CD4-positive, alpha-beta T cell (primary cell): ENCODE data around the gene UNKL. TPM values are rescaled to one million over a fixed set of nuclear protein-coding genes. Genes with fewer than 3 reads are reported as not detected.

ENCODE experiments used
- ATAC-seq: fragments of 200-7000 bp; cut with Tn5 transposase; one replicate; pipeline ENCODE4 v1.10.0; 2022; ENCODE audit warnings: mild to moderate bottlenecking; ENCODE audit not compliant: poor library complexity
- CTCF ChIA-PET: fragments of 350-600 bp; sonication (Branson Sonifier 250); formaldehyde crosslinking; loops from one replicate; lab custom pipeline; 2021; ENCODE audit warnings: antibody characterized with exemption, inconsistent platforms; lab: Charles Lee
- POLR2A ChIA-PET: fragments of 350-600 bp; sonication (Branson Sonifier 250); formaldehyde crosslinking; loops from one replicate; lab custom pipeline; 2021; ENCODE audit warnings: antibody characterized with exemption, inconsistent platforms; lab: Charles Lee
- DNase-seq, 14 experiments: peaks; one replicate each; pipeline ENCODE4 v3.0.0-alpha.2; 2013 to 2020; ENCODE audit warnings: mixed read lengths in 2 of 14
- H3K27ac ChIP-seq, 2 donors: one replicate each; pipeline versions ENCODE4 v1.5.1 to v1.7.0; 2013; ENCODE audit warnings: low read length in 2 of 2, low read depth in 1 of 2, mild to moderate bottlenecking in 1 of 2
- H3K27me3 ChIP-seq, 2 experiments: 1 replicate in 1 of 2; 2 replicates in 1 of 2; pipeline versions ENCODE4 v1.6.1 to v1.7.0; 2013; ENCODE audit warnings: low read length in 2 of 2, control low read depth in 1 of 2, mild to moderate bottlenecking in 1 of 2, moderate library complexity in 1 of 2; ENCODE audit not compliant: insufficient read depth in 2 of 2, control insufficient read depth in 1 of 2
- H3K36me3 ChIP-seq: one replicate; pipeline ENCODE4 v1.6.1; 2013; ENCODE audit warnings: low read length, control low read depth; ENCODE audit not compliant: insufficient read depth
- H3K4me1 ChIP-seq: one replicate; pipeline ENCODE4 v1.6.1; 2013; ENCODE audit warnings: low read length, control low read depth; ENCODE audit not compliant: insufficient read depth
- H3K4me3 ChIP-seq: one replicate; pipeline ENCODE4 v1.5.1; 2013; ENCODE audit warnings: mild to moderate bottlenecking, low read length, moderate library complexity
- H3K9me3 ChIP-seq, 2 experiments: 1 replicate in 1 of 2; 2 replicates in 1 of 2; pipeline versions ENCODE4 v1.6.1 to v1.7.0; 2013; ENCODE audit warnings: low read length in 2 of 2, mild to moderate bottlenecking in 2 of 2, control low read depth in 1 of 2, moderate library complexity in 1 of 2; ENCODE audit not compliant: control insufficient read depth in 1 of 2, insufficient read depth in 1 of 2
- H3K27ac Mint-ChIP-seq: one replicate; pipeline ENCODE4 v1.8.0; 2020; ENCODE audit warnings: mixed read lengths
- H3K27me3 Mint-ChIP-seq: one replicate; pipeline ENCODE4 v1.8.0; 2021; ENCODE audit warnings: mixed read lengths
- H3K36me3 Mint-ChIP-seq: one replicate; pipeline ENCODE4 v1.8.0; 2021; ENCODE audit warnings: low read depth, mixed read lengths
- H3K4me1 Mint-ChIP-seq: one replicate; pipeline ENCODE4 v1.8.0; 2021; ENCODE audit warnings: low read depth, mixed read lengths
- H3K4me3 Mint-ChIP-seq: one replicate; pipeline ENCODE4 v1.8.0; 2020; ENCODE audit warnings: mild to moderate bottlenecking, mixed read lengths
- H3K9me3 Mint-ChIP-seq: one replicate; pipeline ENCODE4 v1.8.0; 2020; ENCODE audit warnings: mixed read lengths
- CTCF ChIP-seq: fragments of 200-600 bp; IDR thresholded peaks from one replicate; pipeline ENCODE4 v1.8.0; 2022; ENCODE audit warnings: antibody characterized with exemption, mild to moderate bottlenecking
- intact Hi-C, 2 experiments: fragments of 100-400 bp; cut with DNase I in 1 of 2; cut with micrococcal nuclease in 1 of 2; formaldehyde crosslinking; loops; one replicate each; pipeline versions ENCODE4 v1.15.1 to v1.9.0; 2023 to 2025; cut with DNase I, micrococcal nuclease
- total RNA-seq, 174 experiments: library from RNA in 2 of 174; stranded (reverse) in 2 of 174; gene quantifications; one replicate each; pipeline ENCODE4 v1.2.3 and lab custom pipeline; 2021 to 2026

Gene UNKL
- total RNA-seq, 2 experiments from 2014 or later: 52.6 to 53.2 TPM

GRCh38 chr16:1342526-1343427 lies 71.7 kb downstream of the UNKL start:
- CTCF ChIA-PET: interaction anchor here (0.9 to 1.5 kb wide), 3 partner anchors 10 to 78 kb away, joined by 3 to 5 read pairs (median 4); partner anchors contain the start of genes BAIAP3 and UQCC4
- H3K4me3 ChIP-seq: peak overlapping the region; percentile 53
- intact Hi-C loops: loop anchor here (2.0 kb wide), 2 partner anchors 32 to 34 kb away; partner anchors contain the start of gene UBE2I (in 1 of the 2)
- H3K36me3 ChIP-seq: peaks cover 4% of the 10 kb centered on the region
- POLR2A ChIA-PET: interaction anchor here (1.1 to 3.1 kb wide), 9 partner anchors 8 to 440 kb away, joined by 3 to 24 read pairs (median 6); partner anchors contain the start of genes GNPTG, MAPK8IP3, NUBP2 and SPSB3
- peak; percentile 93 for ATAC-seq
- H3K36me3 Mint-ChIP-seq: peaks cover 4% of the 10 kb centered on the region
- H3K4me1 ChIP-seq: peaks cover 26% of the 10 kb centered on the region
- H3K27ac ChIP-seq: peak overlapping the region in 1 of 2 donors; percentile 29
- peaks cover 13% of the 10 kb centered on the region for H3K4me1 Mint-ChIP-seq
- H3K27ac Mint-ChIP-seq: peak overlapping the region; percentile 50
- DNase-seq: peak; percentile 92 to 99 (median 96)
- TF ChIP-seq CTCF: no peak
- H3K27me3 ChIP-seq: no peaks in the 10 kb centered on the region
- no peaks in the 10 kb centered on the region for H3K9me3 Mint-ChIP-seq
- H3K4me3 Mint-ChIP-seq: peak overlapping the region; percentile 66
- no peaks in the 10 kb centered on the region for H3K27me3 Mint-ChIP-seq
- no peaks in the 10 kb centered on the region for H3K9me3 ChIP-seq

GRCh38 chr16:1341495-1342420 lies 72.7 kb downstream of the UNKL start:
- no peaks in the 10 kb centered on the region for H3K36me3 ChIP-seq
- TF ChIP-seq CTCF: no peak
- H3K4me3 ChIP-seq: peak overlapping the region; percentile 53
- DNase-seq (peak in 1 of 14 experiments; percentile 38), ATAC-seq (no peak)
- Mint-ChIP-seq H3K27me3 (no peaks in the 10 kb centered on the region), H3K9me3 (no peaks in the 10 kb centered on the region), H3K4me1 (peaks cover 13% of the 10 kb centered on the region), H3K4me3 (no peak overlapping the region), H3K36me3 (peaks cover 4% of the 10 kb centered on the region), H3K27ac (no peak overlapping the region)
- H3K27ac ChIP-seq: no peak overlapping the region
- CTCF ChIA-PET: interaction anchor here (1.5 kb wide), 1 partner anchor 9 kb away, joined by 5 read pairs; the partner anchor contains the start of gene BAIAP3
- H3K4me1 ChIP-seq: peaks cover 26% of the 10 kb centered on the region
- intact Hi-C loops: loop anchor here (2.0 kb wide), 2 partner anchors 31 to 33 kb away; partner anchors contain the start of gene UBE2I (in 1 of the 2)
- H3K27me3 ChIP-seq: no peaks in the 10 kb centered on the region
- POLR2A ChIA-PET: interaction anchor here (1.3 to 3.1 kb wide), 6 partner anchors 9 to 364 kb away, joined by 6 to 24 read pairs (median 8); partner anchors contain the start of genes GNPTG, MAPK8IP3, TSR3 and UBE2I
- H3K9me3 ChIP-seq: no peaks in the 10 kb centered on the region
